Measurements from ENCODE around the gene GPR15. TPM values are rescaled to one million over a fixed set of nuclear protein-coding genes. Genes with fewer than 3 reads are reported as not detected.

Gene GPR15
- total and polyA plus RNA-seq, 2 donors (not counting 3 experiments of a cell fraction or from before 2014, with no cell fraction given), result not detected

DNA sequence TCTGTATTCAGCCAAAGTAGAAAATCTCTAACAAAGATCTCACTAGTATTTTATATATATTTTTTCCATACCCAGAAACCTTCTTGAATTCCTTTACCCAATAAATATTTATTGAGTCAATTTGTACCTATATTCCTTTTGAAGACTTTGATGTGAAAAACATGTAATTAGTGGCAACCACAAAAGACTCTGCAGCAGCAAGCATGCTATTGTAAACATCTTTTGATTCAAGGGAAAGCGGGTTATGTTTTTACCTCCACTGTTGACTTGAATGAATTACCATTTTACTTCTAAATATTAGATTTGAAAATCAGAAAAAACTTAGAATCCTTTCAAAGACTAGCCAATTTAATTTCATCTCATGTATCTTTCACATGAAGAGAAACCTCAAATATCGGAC, 2.4 kb downstream of the GPR15 start:
- Histone ChIP-seq H3K4me3 (replicated peaks in 1 of 3; ENCODE audit: insufficient read depth in 1 of 3, low read depth in 1 of 3, low read length in 3 of 3) (no peak overlapping the region), H3K27me3 (ENCODE audit: control insufficient read depth in 2 of 2, insufficient read depth in 2 of 2, low read length in 2 of 2) (peaks cover 16 to 24% of the 10 kb centered on the region in 2 experiments), H3K9ac (replicated peaks; ENCODE audit: extremely low read depth, insufficient read depth, low read length) (no peak overlapping the region), H3K27ac (ENCODE audit: insufficient read depth, low read depth, low read length) (no peak overlapping the region), H3K4me2 (ENCODE audit: insufficient read depth, low read length) (no peak overlapping the region), H4K20me1 (replicated peaks; ENCODE audit: control insufficient read depth, extremely low read depth, insufficient read depth, low read length) (no peaks in the 10 kb centered on the region), H3K4me1 (ENCODE audit: control insufficient read depth, extremely low read depth, insufficient read depth, low read length) (no peaks in the 10 kb centered on the region), H3K9me1 (replicated peaks; ENCODE audit: control insufficient read depth, extremely low read depth, insufficient read depth, low read length) (no peaks in the 10 kb centered on the region), H3K9me3 (replicated peaks; ENCODE audit: control insufficient read depth, insufficient read depth, low read length) (no peaks in the 10 kb centered on the region), H3K36me3 (ENCODE audit: control insufficient read depth in 2 of 2, extremely low read depth in 1 of 2, insufficient read depth in 2 of 2, low read length in 2 of 2) (no peaks in the 10 kb centered on the region), H2AFZ (ENCODE audit: low read depth, low read length) (no peak overlapping the region), H3K79me2 (ENCODE audit: control insufficient read depth, insufficient read depth, low read length) (no peaks in the 10 kb centered on the region)
- ChIA-PET CTCF (no interaction called here), POLR2A (no interaction called here)
- no peak for TF ChIP-seq JUN (IDR thresholded peaks at IDR 0.05; ENCODE audit: borderline replicate concordance, insufficient read depth, insufficient read length, low read depth)
- no peak for TF ChIP-seq EZH2 (IDR thresholded peaks at IDR 0.05; ENCODE audit: borderline replicate concordance, low read depth, low read length, severe bottlenecking)
- TF ChIP-seq POLR2AphosphoS5 (IDR thresholded peaks at IDR 0.05; ENCODE audit: insufficient read depth, low read depth, low read length), result no peak
- TF ChIP-seq MYC (IDR thresholded peaks at IDR 0.05; ENCODE audit: low read depth, low read length), result no peak
- no peak for TF ChIP-seq FOS (IDR thresholded peaks at IDR 0.05; ENCODE audit: borderline replicate concordance, insufficient read depth, low read length)
- TF ChIP-seq POLR2A (IDR thresholded peaks at IDR 0.05; ENCODE audit: low read depth, low read length), result no peak
- TF ChIP-seq, protein P1, sequence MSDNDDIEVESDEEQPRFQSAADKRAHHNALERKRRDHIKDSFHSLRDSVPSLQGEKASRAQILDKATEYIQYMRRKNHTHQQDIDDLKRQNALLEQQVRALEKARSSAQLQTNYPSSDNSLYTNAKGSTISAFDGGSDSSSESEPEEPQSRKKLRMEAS (IDR thresholded peaks at IDR 0.05; ENCODE audit: insufficient read depth, insufficient read length), result no peak
- no peak for TF ChIP-seq GATA2 (IDR thresholded peaks at IDR 0.05; ENCODE audit: insufficient read depth, insufficient read length, low read depth, low read length)
- TF ChIP-seq, protein P2, sequence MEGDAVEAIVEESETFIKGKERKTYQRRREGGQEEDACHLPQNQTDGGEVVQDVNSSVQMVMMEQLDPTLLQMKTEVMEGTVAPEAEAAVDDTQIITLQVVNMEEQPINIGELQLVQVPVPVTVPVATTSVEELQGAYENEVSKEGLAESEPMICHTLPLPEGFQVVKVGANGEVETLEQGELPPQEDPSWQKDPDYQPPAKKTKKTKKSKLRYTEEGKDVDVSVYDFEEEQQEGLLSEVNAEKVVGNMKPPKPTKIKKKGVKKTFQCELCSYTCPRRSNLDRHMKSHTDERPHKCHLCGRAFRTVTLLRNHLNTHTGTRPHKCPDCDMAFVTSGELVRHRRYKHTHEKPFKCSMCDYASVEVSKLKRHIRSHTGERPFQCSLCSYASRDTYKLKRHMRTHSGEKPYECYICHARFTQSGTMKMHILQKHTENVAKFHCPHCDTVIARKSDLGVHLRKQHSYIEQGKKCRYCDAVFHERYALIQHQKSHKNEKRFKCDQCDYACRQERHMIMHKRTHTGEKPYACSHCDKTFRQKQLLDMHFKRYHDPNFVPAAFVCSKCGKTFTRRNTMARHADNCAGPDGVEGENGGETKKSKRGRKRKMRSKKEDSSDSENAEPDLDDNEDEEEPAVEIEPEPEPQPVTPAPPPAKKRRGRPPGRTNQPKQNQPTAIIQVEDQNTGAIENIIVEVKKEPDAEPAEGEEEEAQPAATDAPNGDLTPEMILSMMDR (IDR thresholded peaks at IDR 0.05; ENCODE audit: extremely low read depth in 1 of 2, insufficient read depth in 1 of 2, low read depth in 1 of 2, low read length in 2 of 2), result no peak
- DNase-seq (ENCODE audit: low read depth, low spot score) (no peak), FAIRE-seq (no peak)
- dilution Hi-C loops (cut with MboI; ENCODE audit: extremely low pct_ligation_motif_present, low sequenced_read_pairs) (no loop called here), intact Hi-C loops (cut with micrococcal nuclease) (no loop called here)
- BruUV-seq (replicated peaks), result no TSS peak
